Measurements from ENCODE around the gene AGPAT2. TPM values are rescaled to one million over a fixed set of nuclear protein-coding genes. Genes with fewer than 3 reads are reported as not detected.

Gene AGPAT2
- total RNA-seq, 1 donor from 2014 or later = 32.8 TPM

- peaks cover 5% of the 10 kb centered on the region for H3K4me1 Mint-ChIP-seq
- H3K27me3 Mint-ChIP-seq (ENCODE audit: low read depth) = no peaks in the 10 kb centered on the region
- no peak for TF ChIP-seq CTCF (IDR thresholded peaks at IDR 0.05; ENCODE audit: unreplicated experiment)
- no peaks in the 10 kb centered on the region for H3K9me3 Mint-ChIP-seq
- H3K27ac Mint-ChIP-seq = no peak overlapping the region
- no peak overlapping the region for H3K4me3 Mint-ChIP-seq
- DNase-seq (ENCODE audit: low spot score in 2 of 2, unreplicated experiment in 2 of 2) = no peak
- H3K36me3 Mint-ChIP-seq = peaks cover 12% of the 10 kb centered on the region
These were observed 32.1 kb upstream of the AGPAT2 start for GRCh38 chr9:136719195-136719880.

GRCh38 chr9:136718345-136719194 is 31.3 kb upstream of the AGPAT2 start:
- Mint-ChIP-seq H3K27ac (no peak overlapping the region), H3K4me3 (no peak overlapping the region), H3K9me3 (no peaks in the 10 kb centered on the region), H3K27me3 (ENCODE audit: low read depth) (no peaks in the 10 kb centered on the region), H3K4me1 (peaks cover 8% of the 10 kb centered on the region), H3K36me3 (peaks cover 5% of the 10 kb centered on the region)
- no peak for DNase-seq (ENCODE audit: low spot score in 2 of 2, unreplicated experiment in 2 of 2)
- TF ChIP-seq CTCF (IDR thresholded peaks at IDR 0.05; ENCODE audit: unreplicated experiment) = no peak

- no peaks in the 10 kb centered on the region for H3K27me3 Mint-ChIP-seq (ENCODE audit: low read depth)
- DNase-seq (ENCODE audit: low spot score in 2 of 2, unreplicated experiment in 2 of 2) = no peak
These were observed 30.1 kb upstream of the AGPAT2 start for GRCh38 chr9:136717399-136717798.

GRCh38 chr9:136714893-136715274 is 27.6 kb upstream of the AGPAT2 start:
- no peak overlapping the region for H3K27ac Mint-ChIP-seq
- H3K9me3 Mint-ChIP-seq = no peaks in the 10 kb centered on the region
- no peaks in the 10 kb centered on the region for H3K27me3 Mint-ChIP-seq (ENCODE audit: low read depth)
- H3K36me3 Mint-ChIP-seq = peaks cover 4% of the 10 kb centered on the region
- DNase-seq (ENCODE audit: low spot score in 2 of 2, unreplicated experiment in 2 of 2) = no peak
- peaks cover 10% of the 10 kb centered on the region for H3K4me1 Mint-ChIP-seq
- TF ChIP-seq CTCF (IDR thresholded peaks at IDR 0.05; ENCODE audit: unreplicated experiment) = no peak
- no peak overlapping the region for H3K4me3 Mint-ChIP-seq

More at GRCh38 chr9:136717399-136717798, 30.1 kb upstream of the AGPAT2 start:
- Mint-ChIP-seq H3K27ac (no peak overlapping the region), H3K9me3 (no peaks in the 10 kb centered on the region), H3K36me3 (peaks cover 4% of the 10 kb centered on the region), H3K4me3 (no peak overlapping the region), H3K4me1 (peaks cover 12% of the 10 kb centered on the region)
- TF ChIP-seq CTCF (IDR thresholded peaks at IDR 0.05; ENCODE audit: unreplicated experiment) = no peak

GRCh38 chr9:136714096-136714892 is 27.0 kb upstream of the AGPAT2 start:
- TF ChIP-seq CTCF (IDR thresholded peaks at IDR 0.05; ENCODE audit: unreplicated experiment) = no peak
- H3K9me3 Mint-ChIP-seq = no peaks in the 10 kb centered on the region
- peaks cover 4% of the 10 kb centered on the region for H3K36me3 Mint-ChIP-seq
- H3K4me3 Mint-ChIP-seq = peak overlapping the region; percentile 70
- DNase-seq (ENCODE audit: low spot score in 2 of 2, unreplicated experiment in 2 of 2) = no peak
- no peak overlapping the region for H3K27ac Mint-ChIP-seq
- peaks cover 10% of the 10 kb centered on the region for H3K4me1 Mint-ChIP-seq
- H3K27me3 Mint-ChIP-seq (ENCODE audit: low read depth) = no peaks in the 10 kb centered on the region
